Activated naive CD4-positive, alpha-beta T cell treated with anti-CD3 and anti-CD28 coated beads, Interleukin-2, amount 50 U/mL, for 24 hours (primary cell): ENCODE results near the gene PRB2.
"Not testable (repeated sequence)": the region's sequence is repeated elsewhere in the genome, so short reads cannot be mapped to it uniquely, and the experiment has no call there.

Experiments used
- H3K27ac Mint-ChIP-seq: one replicate; pipeline ENCODE4 v1.8.0; 2021; ENCODE audit warnings: mild to moderate bottlenecking, mixed read lengths
- H3K27me3 Mint-ChIP-seq: one replicate; pipeline ENCODE4 v1.8.0; 2021; ENCODE audit warnings: mixed read lengths
- H3K36me3 Mint-ChIP-seq: one replicate; pipeline ENCODE4 v1.8.0; 2021; ENCODE audit warnings: mixed read lengths
- H3K4me1 Mint-ChIP-seq: one replicate; pipeline ENCODE4 v1.8.0; 2021; ENCODE audit warnings: mixed read lengths
- H3K4me3 Mint-ChIP-seq: one replicate; pipeline ENCODE4 v1.8.0; 2021; ENCODE audit warnings: mild to moderate bottlenecking, mixed read lengths
- H3K9me3 Mint-ChIP-seq: one replicate; pipeline ENCODE4 v1.8.0; 2021; ENCODE audit warnings: mixed read lengths

Gene PRB2

DNA sequence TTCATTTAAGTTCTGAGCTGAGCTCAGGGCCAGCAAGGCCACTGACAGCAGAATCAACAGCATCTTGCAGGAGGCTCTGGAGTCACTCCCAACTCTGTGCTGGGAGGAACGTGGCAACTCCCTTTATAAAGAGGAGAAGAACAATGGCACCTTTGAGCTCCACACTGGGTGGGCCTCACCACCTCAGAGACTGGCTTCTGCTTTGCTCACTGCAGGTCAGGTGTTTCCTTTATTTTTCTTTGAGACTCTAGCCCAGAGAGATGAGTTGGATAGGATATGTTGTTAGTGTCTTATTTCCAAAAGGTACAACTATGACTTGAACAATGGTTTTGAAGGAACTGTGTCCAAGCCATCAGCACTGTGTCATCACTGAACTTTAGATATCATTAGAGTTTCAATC lies at the start of gene PRB2:
TSS of gene PRB2 (minus strand) at position 101 of the 400 bp plus-strand sequence. CDS start at position 63, 38 bp downstream.
- H3K27ac Mint-ChIP-seq, H3K4me3 Mint-ChIP-seq, H3K27me3 Mint-ChIP-seq, H3K36me3 Mint-ChIP-seq, H3K9me3 Mint-ChIP-seq, H3K4me1 Mint-ChIP-seq: not testable (repeated sequence)

DNA sequence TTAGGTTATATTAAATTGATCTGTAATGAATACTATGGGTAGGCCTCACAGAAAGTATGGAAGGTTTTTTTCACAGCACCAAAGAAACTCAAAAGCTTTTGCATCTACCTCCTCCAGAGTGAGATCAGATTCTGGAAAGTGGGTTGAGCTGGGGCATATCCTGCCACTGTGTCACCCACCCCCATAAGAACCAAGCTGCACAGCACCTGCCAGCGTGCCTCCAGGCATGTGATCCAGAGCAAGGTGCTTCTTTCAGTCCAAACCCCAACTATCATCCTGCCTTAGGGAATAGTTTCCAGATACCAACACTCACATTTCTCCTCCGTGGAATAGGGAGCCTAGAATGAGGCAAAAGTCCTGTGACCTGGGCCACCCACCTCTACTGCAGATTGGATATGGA lies 42.6 kb upstream of the PRB2 start:
- H3K9me3 Mint-ChIP-seq, result no peaks in the 10 kb centered on the region
- H3K4me3 Mint-ChIP-seq, result no peak overlapping the region
- H3K27ac Mint-ChIP-seq, result no peak overlapping the region
- no peaks in the 10 kb centered on the region for H3K4me1 Mint-ChIP-seq
- H3K27me3 Mint-ChIP-seq, result no peaks in the 10 kb centered on the region
- H3K36me3 Mint-ChIP-seq, result peaks cover 3% of the 10 kb centered on the region

DNA sequence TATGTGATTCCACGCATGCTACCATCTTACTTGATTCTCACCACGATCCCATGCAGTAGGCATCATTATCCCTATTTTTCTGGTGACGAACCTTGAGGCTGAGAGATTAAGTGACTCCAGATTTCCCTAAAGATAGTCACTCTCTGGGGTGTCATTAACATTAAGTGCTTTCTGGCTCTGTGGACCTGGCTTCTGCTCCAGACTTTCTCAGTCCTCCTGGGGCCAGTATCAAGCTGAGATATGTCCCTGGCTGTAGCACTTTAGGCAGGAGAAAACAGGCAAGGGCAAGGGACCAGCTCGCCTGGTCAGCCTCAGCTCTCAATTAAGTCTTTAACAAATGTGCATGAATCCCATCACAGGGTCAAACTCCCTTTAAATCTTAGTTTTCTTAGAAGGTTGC lies 38.3 kb upstream of the PRB2 start:
- H3K27me3 Mint-ChIP-seq, result no peaks in the 10 kb centered on the region
- no peaks in the 10 kb centered on the region for H3K9me3 Mint-ChIP-seq
- peaks cover 2% of the 10 kb centered on the region for H3K36me3 Mint-ChIP-seq
- H3K4me3 Mint-ChIP-seq, result no peak overlapping the region
- H3K27ac Mint-ChIP-seq, result no peak overlapping the region
- H3K4me1 Mint-ChIP-seq, result no peaks in the 10 kb centered on the region

- Mint-ChIP-seq H3K36me3 (peaks cover 2% of the 10 kb centered on the region), H3K27ac (no peak overlapping the region), H3K4me1 (no peaks in the 10 kb centered on the region)
Measured at GRCh38 chr12:11431486-11431885, 36.1 kb upstream of the PRB2 start.

GRCh38 chr12:11427341-11427740 lies 32.0 kb upstream of the PRB2 start:
- Mint-ChIP-seq H3K27ac (no peak overlapping the region), H3K36me3 (peaks cover 6% of the 10 kb centered on the region), H3K9me3 (peaks cover 8% of the 10 kb centered on the region), H3K27me3 (no peaks in the 10 kb centered on the region), H3K4me3 (no peak overlapping the region), H3K4me1 (no peaks in the 10 kb centered on the region)

More at GRCh38 chr12:11431486-11431885, 36.1 kb upstream of the PRB2 start:
- no peak overlapping the region for H3K4me3 Mint-ChIP-seq
- H3K27me3 Mint-ChIP-seq, result no peaks in the 10 kb centered on the region
- H3K9me3 Mint-ChIP-seq, result no peaks in the 10 kb centered on the region

GRCh38 chr12:11412731-11413130 lies 17.4 kb upstream of the PRB2 start:
- Mint-ChIP-seq H3K27ac (no peak overlapping the region), H3K36me3 (peaks cover 12% of the 10 kb centered on the region), H3K4me1 (no peaks in the 10 kb centered on the region), H3K27me3 (no peaks in the 10 kb centered on the region), H3K4me3 (no peak overlapping the region), H3K9me3 (peaks cover 22% of the 10 kb centered on the region)

DNA sequence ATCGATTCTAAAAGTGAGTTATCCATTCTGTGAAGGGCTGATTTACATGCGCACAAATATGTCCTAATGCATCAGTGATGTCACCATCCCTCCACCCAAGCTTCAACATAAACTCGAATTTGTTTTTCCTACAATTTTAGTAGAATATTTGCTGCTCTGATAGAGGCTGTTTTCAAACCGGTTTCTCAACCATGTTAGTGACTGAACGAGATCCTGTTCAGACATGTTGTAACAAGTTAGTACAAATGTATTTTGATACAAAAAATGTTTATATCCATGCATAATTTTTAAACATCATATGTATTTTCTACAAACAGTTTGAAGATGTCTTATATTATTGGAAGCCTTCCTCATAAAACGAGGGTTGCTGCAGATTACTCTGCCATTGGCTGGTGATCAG lies 12.7 kb upstream of the PRB2 start:
- no peaks in the 10 kb centered on the region for H3K4me1 Mint-ChIP-seq
- no peak overlapping the region for H3K27ac Mint-ChIP-seq
- H3K27me3 Mint-ChIP-seq, result no peaks in the 10 kb centered on the region
- H3K36me3 Mint-ChIP-seq, result peaks cover 7% of the 10 kb centered on the region
- no peak overlapping the region for H3K4me3 Mint-ChIP-seq
- H3K9me3 Mint-ChIP-seq, result peaks cover 12% of the 10 kb centered on the region

- Mint-ChIP-seq H3K9me3 (no peaks in the 10 kb centered on the region), H3K4me3 (no peak overlapping the region), H3K36me3 (peaks cover 1% of the 10 kb centered on the region), H3K4me1 (no peaks in the 10 kb centered on the region), H3K27me3 (no peaks in the 10 kb centered on the region), H3K27ac (no peak overlapping the region)
Measured at GRCh38 chr12:11397366-11397765, 2.0 kb upstream of the PRB2 start.

DNA sequence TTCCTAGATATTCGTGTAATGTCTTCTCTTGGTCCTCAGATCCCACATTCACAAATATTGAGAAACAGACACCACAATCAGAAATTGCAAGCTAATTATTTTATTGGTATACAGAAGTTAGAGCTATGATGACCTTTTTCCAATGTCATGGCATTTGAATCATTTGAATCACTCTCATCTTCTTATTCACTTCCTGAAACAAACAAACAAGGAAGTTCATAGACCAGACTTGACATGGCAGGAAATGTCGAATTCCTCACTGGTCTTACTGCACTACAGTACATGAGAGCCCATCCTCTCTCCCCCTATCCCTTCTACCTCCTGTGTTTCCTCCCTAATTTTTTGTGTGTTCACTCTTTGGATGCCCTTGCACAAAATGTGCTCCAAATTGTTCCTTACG lies 3.9 kb downstream of the PRB2 start:
- H3K36me3 Mint-ChIP-seq, result not testable (repeated sequence)

DNA sequence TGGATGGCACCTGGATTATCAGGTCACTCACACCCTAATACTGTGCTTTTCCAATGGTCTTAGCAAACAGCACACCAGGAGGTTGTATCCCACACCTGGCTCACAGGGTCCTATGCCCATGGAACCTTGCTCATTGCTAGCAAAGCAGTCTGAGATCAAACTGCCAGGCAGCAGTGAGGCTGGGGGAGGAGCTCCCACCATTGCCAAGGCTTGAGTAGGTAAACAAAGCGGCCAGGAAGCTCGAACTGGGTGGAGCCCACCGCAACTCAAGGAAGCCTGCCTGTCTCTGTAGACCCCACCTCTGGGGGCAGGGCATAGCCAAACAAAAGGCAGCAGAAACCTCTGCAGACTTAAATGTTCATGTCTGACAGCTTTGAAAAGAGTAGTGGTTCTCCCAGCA lies 17.9 kb downstream of the PRB2 start:
- Mint-ChIP-seq H3K36me3 (peaks cover 38% of the 10 kb centered on the region), H3K9me3 (peaks cover 32% of the 10 kb centered on the region)
- not testable (repeated sequence) for H3K4me1 Mint-ChIP-seq, H3K4me3 Mint-ChIP-seq, H3K27me3 Mint-ChIP-seq, H3K27ac Mint-ChIP-seq

More for the DNA sequence above, 3.9 kb downstream of the PRB2 start:
- H3K4me3 Mint-ChIP-seq, H3K27me3 Mint-ChIP-seq, H3K4me1 Mint-ChIP-seq, H3K27ac Mint-ChIP-seq, H3K9me3 Mint-ChIP-seq: not testable (repeated sequence)

DNA sequence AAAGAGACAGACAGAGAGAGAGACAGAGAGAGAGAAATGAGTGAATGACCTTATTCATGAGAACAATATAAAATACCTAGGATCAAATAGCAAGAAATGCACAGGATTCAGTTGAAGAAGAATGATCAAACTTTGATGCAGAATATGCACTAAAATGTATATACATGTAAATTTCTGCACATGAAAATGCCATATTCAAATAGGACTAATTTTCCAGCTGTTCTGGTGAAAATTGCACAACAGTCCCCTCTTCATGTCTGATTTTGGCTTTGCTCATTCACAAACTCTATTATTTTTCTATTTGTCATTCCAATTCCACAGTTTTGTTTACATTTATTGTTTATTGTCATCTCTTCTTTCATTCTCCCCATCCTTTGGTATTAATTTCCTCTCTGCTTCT lies 34.2 kb downstream of the PRB2 start:
- H3K4me1 Mint-ChIP-seq, result no peaks in the 10 kb centered on the region
- no peaks in the 10 kb centered on the region for H3K9me3 Mint-ChIP-seq
- H3K4me3 Mint-ChIP-seq, result no peak overlapping the region
- no peak overlapping the region for H3K27ac Mint-ChIP-seq
- no peaks in the 10 kb centered on the region for H3K27me3 Mint-ChIP-seq
- peaks cover 3% of the 10 kb centered on the region for H3K36me3 Mint-ChIP-seq

DNA sequence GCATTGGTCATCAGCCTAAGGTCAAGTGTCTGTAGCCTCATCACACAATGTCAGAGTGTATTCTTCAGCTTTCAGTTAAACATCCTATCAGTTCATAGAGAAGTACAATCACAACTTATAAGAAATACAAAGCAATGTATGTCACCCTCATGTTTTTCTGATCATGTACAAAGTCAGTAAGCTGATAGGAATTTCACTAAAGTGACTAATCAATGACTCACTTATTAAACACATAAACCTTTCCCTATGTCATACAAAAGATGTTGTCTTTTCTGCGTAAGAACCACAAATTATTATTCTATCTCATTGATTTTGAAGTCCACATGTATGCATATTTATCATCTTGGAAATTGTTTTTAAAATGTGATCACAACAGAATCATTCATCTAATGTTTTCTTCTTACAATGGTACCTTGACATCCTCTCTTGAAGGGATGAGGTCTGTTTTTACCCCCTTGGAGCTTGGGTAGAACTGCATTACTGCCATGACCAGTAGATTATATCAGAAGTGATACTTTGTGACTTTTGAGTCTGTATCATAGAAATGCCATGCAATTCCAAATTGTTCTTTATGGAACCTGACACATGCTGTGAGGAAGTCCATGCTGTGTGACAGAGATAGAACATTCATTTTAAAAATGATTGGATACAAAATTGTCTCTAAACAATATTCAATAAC lies 35.0 kb downstream of the PRB2 start:
- not testable (repeated sequence) for H3K4me1 Mint-ChIP-seq, H3K9me3 Mint-ChIP-seq, H3K27ac Mint-ChIP-seq, H3K27me3 Mint-ChIP-seq, H3K4me3 Mint-ChIP-seq, H3K36me3 Mint-ChIP-seq

GRCh38 chr12:11351736-11352135 lies 43.6 kb downstream of the PRB2 start:
- not testable (repeated sequence) for H3K27ac Mint-ChIP-seq, H3K36me3 Mint-ChIP-seq, H3K4me3 Mint-ChIP-seq, H3K4me1 Mint-ChIP-seq, H3K27me3 Mint-ChIP-seq, H3K9me3 Mint-ChIP-seq

DNA sequence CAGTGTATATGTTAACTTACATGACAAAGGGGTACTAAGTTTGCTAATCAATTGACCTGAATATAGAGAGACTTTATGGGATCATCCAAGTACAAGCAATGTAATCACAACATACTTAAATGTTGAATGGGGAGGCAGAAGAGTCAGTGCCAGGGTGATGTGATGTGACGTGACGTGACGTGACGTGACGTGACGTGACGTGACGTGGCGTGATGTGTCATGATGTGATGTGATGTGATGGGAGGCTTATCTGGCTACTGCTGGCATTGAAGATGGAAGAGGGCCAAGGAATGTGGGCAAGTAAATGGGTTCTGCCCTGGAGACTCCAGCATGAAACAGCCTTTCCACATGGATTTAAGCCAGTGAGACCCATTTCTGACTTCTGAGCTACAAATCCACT lies 46.9 kb downstream of the PRB2 start:
- Mint-ChIP-seq H3K9me3 (peaks cover 5% of the 10 kb centered on the region), H3K4me1 (no peaks in the 10 kb centered on the region), H3K36me3 (no peaks in the 10 kb centered on the region), H3K27me3 (peaks cover 3% of the 10 kb centered on the region), H3K27ac (no peak overlapping the region), H3K4me3 (no peak overlapping the region)

GRCh38 chr12:11347810-11348209 lies 47.6 kb downstream of the PRB2 start:
- Mint-ChIP-seq H3K9me3 (peaks cover 5% of the 10 kb centered on the region), H3K36me3 (no peaks in the 10 kb centered on the region), H3K4me3 (no peak overlapping the region), H3K27me3 (peaks cover 3% of the 10 kb centered on the region), H3K27ac (no peak overlapping the region), H3K4me1 (no peaks in the 10 kb centered on the region)

DNA sequence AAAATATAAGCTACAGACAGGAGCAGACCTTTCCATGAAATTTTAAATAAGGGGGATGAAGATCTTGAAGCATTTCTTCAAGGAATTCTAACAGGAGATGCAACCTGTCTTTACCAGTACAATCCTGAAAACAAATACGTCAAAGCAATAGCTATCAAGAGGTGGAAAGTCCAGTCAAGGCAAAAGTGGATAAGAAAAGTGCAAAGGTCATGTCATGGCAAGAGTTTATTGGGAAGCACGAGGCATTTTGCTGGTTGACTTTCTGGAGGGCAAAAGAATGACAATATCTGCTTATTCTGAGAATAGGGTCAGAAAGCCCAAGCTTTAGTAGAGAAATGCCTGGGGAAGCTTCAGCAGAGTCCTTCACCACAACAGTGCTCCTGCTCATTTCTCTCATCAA lies 50.9 kb downstream of the PRB2 start:
- H3K36me3 Mint-ChIP-seq, result peaks cover 8% of the 10 kb centered on the region
- no peaks in the 10 kb centered on the region for H3K27me3 Mint-ChIP-seq
- H3K4me3 Mint-ChIP-seq, result no peak overlapping the region
- H3K27ac Mint-ChIP-seq, result no peak overlapping the region
- no peaks in the 10 kb centered on the region for H3K4me1 Mint-ChIP-seq
- H3K9me3 Mint-ChIP-seq, result no peaks in the 10 kb centered on the region
